ENCODE results near the gene FUT1. TPM values are rescaled to one million over a fixed set of nuclear protein-coding genes. Genes with fewer than 3 reads are reported as not detected.

Gene FUT1
- total RNA-seq, 1 experiment from 2014 or later = 14.7 TPM

GRCh38 chr19:48702701-48703100 is 49.7 kb downstream of the FUT1 start:
- DNase-seq (ENCODE audit: unreplicated experiment) = no peak
- no peak for TF ChIP-seq CTCF (IDR thresholded peaks at IDR 0.05; ENCODE audit: unreplicated experiment)
- Mint-ChIP-seq H3K4me3 (ENCODE audit: unreplicated experiment) (no peak overlapping the region), H3K9me3 (ENCODE audit: unreplicated experiment) (peaks cover 5% of the 10 kb centered on the region), H3K4me1 (ENCODE audit: insufficient read depth, unreplicated experiment) (peaks cover 12% of the 10 kb centered on the region), H3K36me3 (ENCODE audit: insufficient read depth, unreplicated experiment) (no peaks in the 10 kb centered on the region), H3K27me3 (ENCODE audit: insufficient read depth, unreplicated experiment) (no peaks in the 10 kb centered on the region), H3K27ac (ENCODE audit: low read depth, unreplicated experiment) (no peak overlapping the region)
- POLR2A ChIA-PET = no interaction called here
- no TSS peak for BruUV-seq (replicated peaks)
- CTCF ChIA-PET = no interaction called here
- intact Hi-C loops (cut with micrococcal nuclease) = no loop called here

- intact Hi-C loops (cut with micrococcal nuclease) = no loop called here
- POLR2A ChIA-PET = interaction anchor here (1.1 to 1.2 kb wide), 2 partner anchors 17 to 52 kb away, joined by 3 read pairs; partner anchors contain the start of gene CA11
- DNase-seq (ENCODE audit: unreplicated experiment) = peak; percentile 75
- no TSS peak for BruUV-seq (replicated peaks)
- Mint-ChIP-seq H3K4me3 (ENCODE audit: unreplicated experiment) (no peak overlapping the region), H3K36me3 (ENCODE audit: insufficient read depth, unreplicated experiment) (no peaks in the 10 kb centered on the region), H3K27me3 (ENCODE audit: insufficient read depth, unreplicated experiment) (no peaks in the 10 kb centered on the region), H3K4me1 (ENCODE audit: insufficient read depth, unreplicated experiment) (peaks cover 12% of the 10 kb centered on the region), H3K9me3 (ENCODE audit: unreplicated experiment) (no peaks in the 10 kb centered on the region), H3K27ac (ENCODE audit: low read depth, unreplicated experiment) (peak overlapping the region; percentile 50)
- CTCF ChIA-PET = no interaction called here
- TF ChIP-seq CTCF (IDR thresholded peaks at IDR 0.05; ENCODE audit: unreplicated experiment) = no peak
Observed at GRCh38 chr19:48698046-48698445, 54.4 kb downstream of the FUT1 start.

Other genes starting within 250 kb of the FUT1 start
- gene LMTK3, start 240.8 kb downstream of the FUT1 start, total RNA-seq (2022) = 0.37 and 0.47 TPM in 2 replicates
- gene SULT2B1, start 200.5 kb downstream of the FUT1 start, total RNA-seq (2022) = not detected in 2 replicates
- gene SPACA4, start 145.9 kb downstream of the FUT1 start, total RNA-seq (2022) = not detected in 2 replicates
- gene FAM83E, start 137.6 kb downstream of the FUT1 start, total RNA-seq (2022) = 0.89 and 2.8 TPM in 2 replicates
- gene RPL18, start 133.5 kb downstream of the FUT1 start, total RNA-seq (2022) = 1,536 and 1,736 TPM in 2 replicates
- gene SPHK2, start 133.1 kb downstream of the FUT1 start, total RNA-seq (2022) = 16.3 and 18.2 TPM in 2 replicates
- gene DBP, start 115.3 kb downstream of the FUT1 start, total RNA-seq (2022) = 0.25 and 0.56 TPM in 2 replicates
- 2.6 and 2.9 TPM in 2 replicates for gene CA11, start 106.5 kb downstream of the FUT1 start, total RNA-seq (2022)
- gene NTN5, start 79.6 kb downstream of the FUT1 start, total RNA-seq (2022) = 0.17 TPM in 1 of 2 replicates, not detected in the other
- not detected in 2 replicates for gene FUT2, start 56.7 kb downstream of the FUT1 start, total RNA-seq (2022)
- 0.22 and 0.65 TPM in 2 replicates for gene MAMSTR, start 32.9 kb downstream of the FUT1 start, total RNA-seq (2022)
- 1.9 and 3.0 TPM in 2 replicates for gene RASIP1, start 12.0 kb downstream of the FUT1 start, total RNA-seq (2022)
- 3.5 and 4.2 TPM in 2 replicates for gene IZUMO1, start 5.7 kb downstream of the FUT1 start, total RNA-seq (2022)
- gene FGF21, start 2.9 kb upstream of the FUT1 start, total RNA-seq (2022) = 0.49 and 0.93 TPM in 2 replicates
- 40.7 and 48.2 TPM in 2 replicates for gene BCAT2, start 58.4 kb upstream of the FUT1 start, total RNA-seq (2022)
- gene HSD17B14, start 83.8 kb upstream of the FUT1 start, total RNA-seq (2022) = 0.26 and 0.32 TPM in 2 replicates
- gene PLEKHA4, start 116.0 kb upstream of the FUT1 start, total RNA-seq (2022) = 10.1 and 11.9 TPM in 2 replicates
- 207 and 248 TPM in 2 replicates for gene PPP1R15A, start 119.8 kb upstream of the FUT1 start, total RNA-seq (2022)
- gene TULP2, start 146.1 kb upstream of the FUT1 start, total RNA-seq (2022) = not detected in 2 replicates
- 61.4 and 76.8 TPM in 2 replicates for gene NUCB1, start 147.7 kb upstream of the FUT1 start, total RNA-seq (2022)
- gene DHDH, start 181.1 kb upstream of the FUT1 start, total RNA-seq (2022) = not detected in 2 replicates
- gene BAX, start 202.2 kb upstream of the FUT1 start, total RNA-seq (2022) = 130 and 152 TPM in 2 replicates
- gene FTL, start 212.7 kb upstream of the FUT1 start, total RNA-seq (2022) = 275 and 390 TPM in 2 replicates
- gene GYS1, start 240.7 kb upstream of the FUT1 start, total RNA-seq (2022) = 29.7 and 42.7 TPM in 2 replicates
- 126 and 156 TPM in 2 replicates for gene RUVBL2, start 241.2 kb upstream of the FUT1 start, total RNA-seq (2022)

Data from MCF 10A (cell line).